Stimulated activated CD4-positive, alpha-beta T cell treated with anti-CD3 and anti-CD28 coated beads, TNF-alpha, amount 100 ng/mL, for 4 hours (primary cell): ENCODE data around the gene KLHL7.
"Not testable (repeated sequence)": the region's sequence is repeated elsewhere in the genome, so short reads cannot be mapped to it uniquely, and the experiment has no call there.

Experiments
- DNase-seq, 3 experiments: peaks; one replicate each; pipeline ENCODE4 v3.0.0-alpha.2; 2020; ENCODE audit warnings: low read depth in 3 of 3

The KLHL7 gene

GRCh38 chr7:23216021-23216420 lies 110.4 kb downstream of the KLHL7 start:
- DNase-seq: no peak

DNA sequence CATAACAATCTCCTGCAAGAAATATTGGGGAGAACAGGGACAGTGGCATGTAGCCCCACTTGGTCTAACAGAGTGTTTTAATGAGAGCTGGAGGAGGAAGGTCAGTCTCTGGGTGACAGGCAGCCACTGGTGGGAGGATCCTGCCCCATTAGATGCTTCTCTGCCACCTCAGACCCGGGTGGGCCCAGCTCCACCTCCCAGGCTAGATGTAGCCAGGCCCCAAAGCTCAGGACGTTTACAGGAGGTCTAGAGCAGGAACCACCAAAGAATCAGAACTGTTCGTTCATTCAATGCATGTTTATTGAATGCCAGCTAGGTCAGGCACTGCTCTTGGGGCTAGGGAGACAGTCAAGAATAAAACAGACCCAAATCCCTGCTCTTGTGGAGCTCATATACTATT lies 112.6 kb downstream of the KLHL7 start:
- DNase-seq: no peak

DNA sequence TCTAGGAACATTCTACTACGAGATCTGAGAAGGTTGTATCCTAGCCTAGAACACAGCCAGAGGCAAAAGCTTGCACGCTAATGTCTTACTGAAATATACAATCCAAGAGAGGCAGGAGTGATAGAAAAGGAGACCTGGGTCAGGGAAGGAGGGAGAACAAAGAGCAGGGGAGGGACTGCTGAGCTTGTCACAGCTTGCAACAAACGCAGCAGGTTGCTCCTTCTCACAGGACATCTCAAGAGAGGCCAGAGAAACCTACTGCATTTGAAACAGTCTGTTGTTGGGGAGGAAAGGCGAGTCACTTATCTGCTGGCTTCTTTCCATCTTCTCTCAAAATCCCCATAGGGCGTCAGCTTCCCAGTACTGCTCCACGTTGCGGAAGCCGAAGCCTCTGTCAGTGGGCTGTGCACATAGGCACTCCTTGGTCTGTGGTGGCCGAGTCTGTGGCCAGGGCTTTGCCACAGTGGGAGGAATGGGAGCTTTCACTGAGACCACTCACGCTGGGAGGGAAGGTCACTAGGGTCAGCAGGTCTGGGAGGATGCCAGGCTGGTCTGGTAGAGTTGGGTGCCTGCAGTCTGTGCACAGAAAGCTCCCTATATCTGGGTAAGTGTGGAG lies 115.2 kb downstream of the KLHL7 start:
- DNase-seq: no peak

DNA sequence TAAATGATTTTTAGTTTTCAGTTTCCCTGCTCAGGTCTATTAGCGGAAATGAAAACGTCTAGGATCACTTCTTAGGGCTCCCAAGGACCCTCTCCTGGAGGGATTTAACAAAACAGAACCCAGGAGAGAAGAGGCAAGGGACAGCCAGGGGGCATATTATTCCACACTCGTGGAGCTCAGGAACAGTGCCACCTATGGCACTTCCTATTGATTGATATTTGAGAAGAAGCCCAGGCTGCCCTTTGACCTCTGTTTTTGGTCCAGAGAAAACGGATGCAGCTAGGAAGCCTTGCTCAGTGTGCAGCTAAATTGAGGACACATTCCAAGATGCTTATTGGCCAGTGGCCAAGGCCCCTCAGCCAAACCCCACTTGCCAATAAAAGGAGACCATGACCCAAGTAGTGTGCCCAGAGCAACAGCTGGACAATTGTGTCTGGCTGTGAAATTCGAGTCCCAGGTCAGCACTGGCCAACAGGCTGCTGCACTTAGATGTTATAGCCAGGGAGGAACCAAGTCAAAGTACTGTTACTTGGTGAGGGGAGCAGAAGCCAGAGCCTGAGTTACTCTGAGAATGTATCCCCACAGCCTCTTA lies 117.0 kb downstream of the KLHL7 start:
- DNase-seq: no peak

GRCh38 chr7:23224364-23224763 lies 118.8 kb downstream of the KLHL7 start:
- DNase-seq: not testable (repeated sequence)

DNA sequence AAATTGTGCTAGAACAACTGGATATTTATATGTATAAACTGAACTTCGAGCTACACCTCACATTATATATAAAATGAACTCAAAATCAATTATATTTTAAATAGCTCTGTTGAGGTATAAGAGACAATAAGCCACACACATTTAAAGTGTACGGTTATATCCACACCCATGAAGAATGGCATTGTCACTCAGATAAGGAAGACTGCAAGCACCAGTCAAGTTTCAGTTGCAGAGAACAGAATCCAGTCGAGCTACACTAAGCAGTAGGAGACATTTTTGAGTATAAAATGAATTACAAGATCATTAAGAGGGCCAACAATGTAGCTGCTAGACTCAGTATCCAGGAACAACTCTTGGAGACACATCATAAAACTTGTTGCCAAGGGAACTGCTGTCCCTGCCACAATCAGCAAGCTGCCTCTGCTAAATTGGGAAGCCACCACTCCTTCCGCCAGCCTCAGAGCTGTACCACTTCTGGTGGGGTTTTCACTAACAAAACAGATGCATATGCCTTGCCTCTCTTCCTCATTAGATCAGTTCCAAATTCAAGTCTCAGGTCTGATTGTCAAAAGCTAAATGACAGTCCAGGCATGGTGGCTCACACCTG lies 121.4 kb downstream of the KLHL7 start:
- DNase-seq: no peak
